HG03575 (cell line): ENCODE results near the gene TBXA2R.

Experiments
- ATAC-seq: cut with Tn5 transposase; IDR thresholded peaks from one replicate; pipeline ENCODE4 v1.9.1; 2021; ENCODE audit not compliant: unreplicated experiment, insufficient number of reproducible peaks, low FRiP score; ENCODE audit errors: extremely low read depth

Gene TBXA2R

GRCh38 chr19:3622224-3622623 lies 15.5 kb upstream of the TBXA2R start:
- no peak for ATAC-seq

- no peak for ATAC-seq
These were observed 15.0 kb upstream of the TBXA2R start for GRCh38 chr19:3621689-3622088.

- no peak for ATAC-seq
These were observed 14.3 kb upstream of the TBXA2R start for GRCh38 chr19:3620817-3621547.

GRCh38 chr19:3620145-3620816 lies 13.6 kb upstream of the TBXA2R start:
- ATAC-seq = no peak

- no peak for ATAC-seq
These were observed 12.9 kb upstream of the TBXA2R start for GRCh38 chr19:3619631-3620012.

- ATAC-seq = no peak
These were observed 12.3 kb upstream of the TBXA2R start for GRCh38 chr19:3618811-3619630.

GRCh38 chr19:3618144-3618810 lies 11.6 kb upstream of the TBXA2R start:
- no peak for ATAC-seq

- ATAC-seq = no peak
These were observed 10.8 kb upstream of the TBXA2R start for GRCh38 chr19:3617463-3617862.

GRCh38 chr19:3615524-3616135 lies 9.0 kb upstream of the TBXA2R start:
- no peak for ATAC-seq

- no peak for ATAC-seq
These were observed 8.3 kb upstream of the TBXA2R start for GRCh38 chr19:3614858-3615505.

- no peak for ATAC-seq
These were observed 7.4 kb upstream of the TBXA2R start for GRCh38 chr19:3613818-3614661.

- ATAC-seq = no peak
These were observed 6.4 kb upstream of the TBXA2R start for GRCh38 chr19:3612901-3613741.

- ATAC-seq = no peak
These were observed 5.7 kb upstream of the TBXA2R start for GRCh38 chr19:3612330-3612729.

- no peak for ATAC-seq
These were observed 5.2 kb upstream of the TBXA2R start for GRCh38 chr19:3611841-3612240.

GRCh38 chr19:3610745-3611717 lies 4.4 kb upstream of the TBXA2R start:
- ATAC-seq = no peak
